ENCODE data around the gene WDR20.
"Not testable (repeated sequence)": the region's sequence is repeated elsewhere in the genome, so short reads cannot be mapped to it uniquely, and the experiment has no call there.

Gene WDR20

DNA sequence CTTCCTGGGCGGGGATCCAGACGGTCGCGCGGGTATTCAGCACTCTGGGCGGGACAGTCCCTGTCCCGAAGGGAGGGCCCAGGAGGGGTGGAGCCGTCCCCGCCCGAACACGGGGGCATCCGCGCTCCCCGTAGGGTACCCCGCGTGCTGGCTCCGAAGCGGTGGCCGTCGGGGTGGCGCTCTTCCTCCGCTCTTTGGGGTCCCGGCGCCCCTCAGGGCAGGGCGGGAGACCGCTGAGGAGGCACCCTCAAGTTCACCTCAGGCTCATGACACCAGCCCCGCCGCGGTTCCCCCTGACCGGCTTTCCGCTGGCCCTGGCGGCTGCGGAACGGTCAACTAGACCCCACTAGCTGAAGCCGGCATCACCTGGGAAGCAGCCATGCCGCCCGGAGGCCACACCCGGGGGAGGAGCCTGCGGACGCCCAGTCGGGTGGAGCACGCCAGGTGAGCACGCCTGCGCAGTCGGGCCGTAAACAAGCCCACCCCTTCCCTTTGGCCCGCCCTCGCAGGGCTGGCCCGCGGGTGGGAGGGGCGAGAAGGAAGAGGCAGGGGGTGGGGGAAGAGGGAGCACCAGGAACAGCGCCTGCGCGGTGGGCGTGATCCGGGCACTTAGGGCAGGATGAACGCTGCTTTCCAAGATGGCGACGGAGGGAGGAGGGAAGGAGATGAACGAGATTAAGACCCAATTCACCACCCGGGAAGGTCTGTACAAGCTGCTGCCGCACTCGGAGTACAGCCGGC, at the start of gene WDR20:
WDR20 (plus strand) TSS at position 612 of the 741 bp plus-strand sequence; CDS start at position 639, 27 bp downstream.
- peak; percentile 91 for DNase-seq (ENCODE audit: low read depth)

GRCh38 chr14:102090713-102091112, 49.0 kb upstream of the WDR20 start:
- DNase-seq (ENCODE audit: low read depth): no peak

DNA sequence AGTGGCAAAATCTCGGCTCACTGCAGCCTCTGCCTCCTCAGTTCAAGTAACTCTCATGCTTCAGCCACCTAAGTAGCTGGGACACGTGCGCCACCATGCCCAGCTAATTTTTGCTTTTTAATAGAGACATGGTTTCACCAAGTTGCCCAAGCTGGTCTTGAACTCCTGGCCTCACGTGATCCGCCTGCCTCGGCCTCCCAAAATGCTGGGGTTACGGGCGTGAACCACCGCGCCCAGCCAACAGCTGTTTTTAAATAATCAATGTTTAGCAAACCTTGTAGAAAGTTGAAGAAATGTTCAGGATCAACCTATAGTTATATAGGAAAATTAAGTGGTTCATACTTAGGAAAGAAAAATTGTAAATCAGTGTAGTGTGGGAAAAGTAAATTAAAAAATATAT, 46.9 kb upstream of the WDR20 start:
- DNase-seq (ENCODE audit: low read depth): no peak

DNA sequence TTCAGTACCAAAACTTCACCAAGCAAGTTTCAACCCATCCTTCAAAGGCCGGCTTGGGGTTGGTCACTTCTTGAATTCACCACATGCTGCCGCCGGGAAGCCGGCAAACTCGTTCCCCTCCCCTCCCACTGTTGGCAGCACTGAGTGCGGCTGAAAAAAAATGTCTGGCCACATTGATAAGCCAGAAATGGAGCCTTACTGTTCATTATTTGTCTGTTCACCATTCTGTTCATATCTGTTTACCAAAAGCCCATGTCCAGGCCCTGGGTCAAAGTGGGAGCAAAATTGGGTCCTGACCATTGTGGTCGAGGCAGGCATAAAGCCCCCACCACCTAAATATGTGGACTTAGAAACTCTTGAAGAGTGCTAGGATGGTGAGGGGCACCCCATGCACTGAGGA, 45.6 kb upstream of the WDR20 start:
- DNase-seq (ENCODE audit: low read depth): no peak

GRCh38 chr14:102095231-102095870, 44.3 kb upstream of the WDR20 start:
- DNase-seq (ENCODE audit: low read depth): peak; percentile 43

DNA sequence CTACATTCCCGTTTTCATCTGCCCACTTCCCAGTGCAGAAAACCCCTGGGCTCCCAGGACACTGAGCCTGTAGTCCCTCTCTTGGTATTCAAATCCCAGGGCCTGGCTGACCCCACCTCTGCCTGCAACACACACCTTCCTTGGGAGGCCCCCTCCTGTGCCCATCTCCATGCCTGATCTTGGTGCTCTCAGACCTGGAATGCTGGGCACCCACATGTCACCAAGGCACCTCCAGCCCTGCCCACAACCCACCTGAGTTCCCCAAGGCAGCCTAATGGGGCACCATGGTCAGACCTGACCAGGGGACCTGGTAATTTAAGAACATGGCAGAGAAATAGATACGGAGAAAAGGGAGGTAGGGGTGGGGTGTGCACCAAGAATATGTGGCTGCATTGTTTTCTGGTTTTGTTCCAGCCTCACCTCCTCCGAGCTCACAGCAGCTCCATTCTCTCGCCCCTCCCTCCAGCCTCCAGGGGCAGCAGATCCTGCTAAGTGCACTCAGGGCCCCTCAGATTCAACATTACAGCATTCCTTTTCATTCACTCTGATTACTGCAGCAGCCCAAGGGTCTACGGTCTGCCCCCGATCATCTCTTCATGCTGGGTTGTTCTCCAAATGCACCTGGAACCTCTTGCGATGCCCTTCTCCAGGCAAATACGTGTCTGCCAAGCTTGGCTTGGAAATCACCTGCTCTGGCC, 43.7 kb upstream of the WDR20 start:
- no peak for DNase-seq (ENCODE audit: low read depth)

- peak; percentile 61 for DNase-seq (ENCODE audit: low read depth)
These were observed 43.0 kb upstream of the WDR20 start for GRCh38 chr14:102096569-102097188.

GRCh38 chr14:102097441-102098135, 42.1 kb upstream of the WDR20 start:
- no peak for DNase-seq (ENCODE audit: low read depth)

DNA sequence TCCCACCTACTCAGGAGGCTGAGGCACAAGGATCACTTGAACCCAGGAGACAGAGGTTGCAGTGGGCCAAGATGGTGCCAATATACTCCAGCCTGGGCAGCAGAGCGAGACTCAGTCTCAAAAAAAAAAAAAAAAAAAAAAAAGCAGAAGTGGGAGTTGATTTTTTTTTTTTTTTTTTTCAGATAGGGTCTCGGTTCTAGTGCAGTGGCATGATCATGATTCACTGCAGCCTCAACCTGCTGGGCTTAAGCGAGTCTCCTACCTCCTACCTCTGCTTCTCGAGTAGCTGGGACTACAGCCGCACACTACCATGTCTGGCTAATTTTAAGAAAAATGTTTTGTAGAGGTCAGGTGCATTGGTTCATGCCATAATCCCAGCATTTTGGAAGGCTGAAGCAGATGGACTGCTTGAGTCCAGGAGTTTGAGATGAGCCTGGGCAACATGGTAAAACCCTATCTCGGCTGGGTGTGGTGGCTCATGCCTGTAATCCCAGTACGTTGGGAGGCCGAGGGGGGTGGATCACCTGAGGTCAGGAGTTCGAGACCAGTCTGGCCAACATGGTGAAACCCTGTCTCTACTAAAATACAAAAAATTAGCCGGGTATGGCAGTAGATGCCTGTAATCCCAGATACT, 36.5 kb upstream of the WDR20 start:
- DNase-seq (ENCODE audit: low read depth): no peak

GRCh38 chr14:102105369-102105768, 34.3 kb upstream of the WDR20 start:
- DNase-seq (ENCODE audit: low read depth): no peak

DNA sequence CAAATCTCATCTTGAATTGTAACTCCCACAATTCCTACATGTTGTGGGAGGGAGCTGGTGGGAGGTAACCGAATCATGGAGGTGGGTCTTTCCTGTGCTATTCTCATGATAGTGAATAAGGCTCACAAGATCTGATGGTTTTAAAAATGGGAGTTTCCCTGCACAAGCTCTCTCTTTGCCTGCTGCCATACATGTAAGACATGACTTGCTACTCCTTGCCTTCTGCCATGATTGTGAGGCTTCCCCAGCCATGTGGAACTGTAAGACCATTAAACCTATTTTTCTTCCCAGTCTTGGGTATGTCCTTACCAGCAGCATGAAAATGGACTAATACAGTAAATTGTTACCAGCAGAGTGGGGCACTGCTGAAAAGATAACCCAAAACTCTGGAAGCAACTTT, 30.4 kb upstream of the WDR20 start:
- DNase-seq (ENCODE audit: low read depth): not testable (repeated sequence)

DNA sequence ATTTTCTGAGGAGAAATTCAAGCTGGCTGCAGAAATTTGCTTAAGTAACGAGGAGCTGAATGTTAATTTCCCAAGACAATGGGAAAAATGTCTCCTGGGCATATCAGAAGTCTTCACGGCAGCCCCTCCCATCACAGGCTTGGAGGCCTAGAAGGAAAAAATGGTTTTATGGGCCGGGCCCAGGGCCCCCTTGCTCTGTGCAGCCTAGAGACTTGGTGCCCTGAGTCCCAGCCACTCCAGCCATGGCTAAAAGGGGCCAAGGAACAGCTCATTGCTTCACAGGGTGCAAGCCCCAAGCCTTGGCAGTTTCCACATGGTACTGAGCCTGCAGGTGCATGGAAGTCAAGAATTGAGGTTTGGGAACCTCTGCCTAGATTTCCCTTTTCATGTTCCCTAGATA, 28.6 kb upstream of the WDR20 start:
- DNase-seq (ENCODE audit: low read depth): no peak

GRCh38 chr14:102116361-102117180, 23.1 kb upstream of the WDR20 start:
- no peak for DNase-seq (ENCODE audit: low read depth)

DNA sequence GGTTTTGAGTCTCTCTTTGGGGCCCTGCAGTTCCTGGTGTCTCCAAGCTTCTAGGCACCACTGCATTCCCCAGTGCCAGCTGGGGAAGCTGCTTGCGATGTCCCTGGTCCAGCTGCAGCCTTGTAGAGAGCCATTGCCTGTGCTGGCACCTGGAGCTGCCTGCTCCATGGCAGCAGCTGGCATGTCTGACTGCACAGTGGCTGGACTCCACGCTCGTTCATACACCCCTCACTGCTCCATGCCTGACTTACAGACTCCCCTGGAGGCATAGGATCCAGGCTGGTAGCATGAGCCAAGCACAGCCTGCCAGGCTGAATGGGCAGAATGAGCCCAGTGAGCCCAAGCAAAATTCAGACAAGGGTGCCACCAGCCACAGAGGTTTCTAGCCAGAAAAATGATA, 21.8 kb upstream of the WDR20 start:
- no peak for DNase-seq (ENCODE audit: low read depth)

- DNase-seq (ENCODE audit: low read depth): no peak
These were observed 18.8 kb upstream of the WDR20 start for GRCh38 chr14:102120888-102121287.

DNA sequence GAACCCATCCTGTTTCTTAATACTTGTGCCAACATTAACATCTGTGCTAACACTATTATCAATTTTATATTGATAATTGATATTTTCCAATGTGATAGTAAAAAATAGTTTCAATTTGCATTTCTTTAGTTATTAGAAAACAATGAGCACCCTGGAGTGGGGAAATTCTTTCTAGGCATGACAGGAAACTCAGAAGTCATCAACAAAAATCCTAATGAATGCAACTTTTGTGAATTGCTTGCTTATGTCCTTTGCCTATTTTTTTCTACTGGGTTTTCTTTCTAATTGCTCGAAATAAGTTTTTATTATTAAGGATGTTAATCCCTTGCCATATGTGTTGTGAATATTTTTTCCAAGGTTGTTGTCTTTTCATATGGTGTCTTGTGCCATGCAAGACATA, 18.1 kb upstream of the WDR20 start:
- no peak for DNase-seq (ENCODE audit: low read depth)

- no peak for DNase-seq (ENCODE audit: low read depth)
These were observed 15.3 kb upstream of the WDR20 start for GRCh38 chr14:102124419-102124818.

GRCh38 chr14:102125546-102125945, 14.2 kb upstream of the WDR20 start:
- DNase-seq (ENCODE audit: low read depth): no peak

DNA sequence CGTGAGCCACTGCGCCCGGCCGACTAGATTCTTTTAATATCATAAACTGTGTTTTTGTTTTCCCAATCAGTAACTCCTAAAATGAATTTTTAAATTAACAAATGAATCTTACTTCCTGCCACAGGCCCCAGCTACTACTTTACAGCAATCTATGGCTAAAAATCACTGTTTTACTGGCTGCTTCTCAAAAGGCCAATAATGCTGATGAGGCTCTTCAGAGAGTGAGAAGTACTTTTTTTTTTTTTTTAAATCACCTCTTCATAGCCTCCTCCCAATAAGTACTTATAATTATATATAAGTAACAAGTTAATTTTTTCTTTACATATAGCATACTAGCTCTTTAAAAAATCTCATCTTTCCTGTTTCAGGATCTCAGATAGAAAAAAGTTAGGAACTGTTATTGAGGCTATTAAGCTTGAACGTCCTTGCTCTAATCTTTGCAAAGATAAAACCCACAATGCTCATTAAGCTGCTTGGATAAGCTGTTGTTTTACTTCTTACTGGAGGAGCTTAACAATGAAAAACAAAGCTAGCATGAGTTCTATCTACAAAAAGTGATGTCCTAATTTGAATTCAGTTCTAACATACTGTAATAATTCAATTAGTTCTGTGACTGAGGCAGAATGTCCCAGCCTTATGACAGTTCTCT, 12.8 kb upstream of the WDR20 start:
- no peak for DNase-seq (ENCODE audit: low read depth)

DNA sequence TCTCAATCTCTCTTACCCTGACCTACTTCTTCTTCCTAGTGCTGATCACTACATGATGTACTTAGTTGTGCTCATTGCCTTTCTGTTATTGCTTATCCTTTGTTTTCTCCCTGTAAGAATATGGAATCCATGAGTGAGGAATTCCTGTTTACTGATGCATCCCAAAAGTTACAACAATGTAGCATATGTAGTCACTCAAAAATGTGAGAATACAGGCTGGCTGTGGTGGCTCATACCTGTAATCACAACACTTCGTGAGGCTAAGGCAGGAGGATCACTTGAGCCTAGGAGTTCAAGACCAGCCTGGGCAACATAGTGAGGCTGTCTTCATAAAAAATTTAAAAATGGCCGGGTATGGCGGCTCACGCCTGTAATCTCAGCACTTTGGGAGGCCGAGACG, 8.0 kb upstream of the WDR20 start:
- DNase-seq (ENCODE audit: low read depth): no peak
